ENCODE data around the gene GRIN3B. TPM values are rescaled to one million over a fixed set of nuclear protein-coding genes. Genes with fewer than 3 reads are reported as not detected.

Gene GRIN3B
- total and polyA plus RNA-seq, 2 donors (not counting 1 experiment from before 2014, with no cell fraction given): 0.10 to 0.42 TPM

GRCh38 chr19:976476-976875 is 23.7 kb upstream of the GRIN3B start:
- H3K27ac ChIP-seq (ENCODE audit: low read length in 2 of 2): no peak overlapping the region
- no peaks in the 10 kb centered on the region for H3K4me1 ChIP-seq (ENCODE audit: control insufficient read depth in 2 of 2, insufficient read depth in 2 of 2, low read length in 2 of 2)
- peaks cover 0 to 4% of the 10 kb centered on the region in 2 experiments for H3K36me3 ChIP-seq (replicated peaks in 1 of 2; ENCODE audit: control extremely low read depth in 1 of 2, control insufficient read depth in 1 of 2, extremely low read depth in 1 of 2, insufficient read depth in 2 of 2, low read length in 1 of 2)
- ChIA-PET POLR2A (interaction anchor here (1.1 kb wide), 1 partner anchor 53 kb away, joined by 3 read pairs; no protein-coding TSS in a partner anchor), CTCF (no interaction called here)
- intact Hi-C loops (cut with micrococcal nuclease): no loop called here
- no peak overlapping the region for H2AFZ ChIP-seq (ENCODE audit: insufficient read depth, low read depth, low read length, poor library complexity, severe bottlenecking)
- no peaks in the 10 kb centered on the region for H3K79me2 ChIP-seq (ENCODE audit: control insufficient read depth, insufficient read depth, low read length)
- H3K4me3 Mint-ChIP-seq: no peak overlapping the region
- H3K27me3 Mint-ChIP-seq: no peaks in the 10 kb centered on the region
- no peak overlapping the region for H3K9ac ChIP-seq (ENCODE audit: low read length)
- H3K27me3 ChIP-seq (replicated peaks in 1 of 4; ENCODE audit: control extremely low read depth in 1 of 4, control insufficient read depth in 3 of 4, insufficient read depth in 4 of 4, low read length in 3 of 4): no peaks in the 10 kb centered on the region
- 67% methylated on average over 1 of the region's 10 CpGs for WGBS (ENCODE audit: insufficient coverage)
- no peak for TF ChIP-seq CTCF (IDR thresholded peaks at IDR 0.05)
- TF ChIP-seq EZH2 (IDR thresholded peaks at IDR 0.05; ENCODE audit: borderline replicate concordance, insufficient read depth, low read depth, low read length, poor library complexity, severe bottlenecking): no peak
- no peaks in the 10 kb centered on the region for H3K9me3 Mint-ChIP-seq (ENCODE audit: insufficient read depth)
- ATAC-seq (ENCODE audit: low read depth) (no peak), DNase-seq (no peak)
- H3K4me2 ChIP-seq (replicated peaks; ENCODE audit: low read depth, low read length, poor library complexity, severe bottlenecking): no peak overlapping the region
- no peaks in the 10 kb centered on the region for H4K20me1 ChIP-seq (ENCODE audit: control insufficient read depth, insufficient read depth, low read length, poor library complexity, severe bottlenecking)
- H3K27ac Mint-ChIP-seq: no peak overlapping the region
- H3K4me1 Mint-ChIP-seq: no peaks in the 10 kb centered on the region
- H3K9me3 ChIP-seq (ENCODE audit: control extremely low read depth in 1 of 3, control insufficient read depth in 2 of 3, insufficient read depth in 1 of 3, low read length in 2 of 3): peaks cover 0 to 6% (median 0%) of the 10 kb centered on the region in 3 donors
- H3K4me3 ChIP-seq (ENCODE audit: control extremely low read depth in 1 of 5, extremely low read depth in 1 of 5, insufficient read depth in 1 of 5, low read depth in 2 of 5, low read length in 4 of 5): no peak overlapping the region

- intact Hi-C loops (cut with micrococcal nuclease): no loop called here
- POLR2A ChIA-PET: interaction anchor here (1.1 kb wide), 1 partner anchor 54 kb away, joined by 3 read pairs; no protein-coding TSS in a partner anchor
- 96% methylated on average over 24 of the region's 24 CpGs for WGBS (ENCODE audit: insufficient coverage)
- peaks cover 0 to 4% of the 10 kb centered on the region in 2 experiments for H3K36me3 ChIP-seq (replicated peaks in 1 of 2; ENCODE audit: control extremely low read depth in 1 of 2, control insufficient read depth in 1 of 2, extremely low read depth in 1 of 2, insufficient read depth in 2 of 2, low read length in 1 of 2)
- no peaks in the 10 kb centered on the region for H3K9me3 Mint-ChIP-seq (ENCODE audit: insufficient read depth)
- no peak overlapping the region for H3K4me3 Mint-ChIP-seq
- no peak overlapping the region for H3K4me3 ChIP-seq (ENCODE audit: control extremely low read depth in 1 of 5, extremely low read depth in 1 of 5, insufficient read depth in 1 of 5, low read depth in 2 of 5, low read length in 4 of 5)
- H3K27ac Mint-ChIP-seq: no peak overlapping the region
- H3K9me3 ChIP-seq (ENCODE audit: control extremely low read depth in 1 of 3, control insufficient read depth in 2 of 3, insufficient read depth in 1 of 3, low read length in 2 of 3): no peaks in the 10 kb centered on the region
- TF ChIP-seq CTCF (IDR thresholded peaks at IDR 0.05): no peak
- TF ChIP-seq EZH2 (IDR thresholded peaks at IDR 0.05; ENCODE audit: borderline replicate concordance, insufficient read depth, low read depth, low read length, poor library complexity, severe bottlenecking): no peak
- no peaks in the 10 kb centered on the region for H4K20me1 ChIP-seq (ENCODE audit: control insufficient read depth, insufficient read depth, low read length, poor library complexity, severe bottlenecking)
- DNase-seq (no peak), ATAC-seq (ENCODE audit: low read depth) (no peak)
- H2AFZ ChIP-seq (ENCODE audit: insufficient read depth, low read depth, low read length, poor library complexity, severe bottlenecking): no peak overlapping the region
- no peaks in the 10 kb centered on the region for H3K4me1 Mint-ChIP-seq
- H3K27me3 ChIP-seq (replicated peaks in 1 of 4; ENCODE audit: control extremely low read depth in 1 of 4, control insufficient read depth in 3 of 4, insufficient read depth in 4 of 4, low read length in 3 of 4): no peaks in the 10 kb centered on the region
- H3K79me2 ChIP-seq (ENCODE audit: control insufficient read depth, insufficient read depth, low read length): no peaks in the 10 kb centered on the region
- H3K4me2 ChIP-seq (replicated peaks; ENCODE audit: low read depth, low read length, poor library complexity, severe bottlenecking): no peak overlapping the region
- H3K27ac ChIP-seq (ENCODE audit: low read length in 2 of 2): no peak overlapping the region
- no peaks in the 10 kb centered on the region for H3K4me1 ChIP-seq (ENCODE audit: control insufficient read depth in 2 of 2, insufficient read depth in 2 of 2, low read length in 2 of 2)
- no peak overlapping the region for H3K9ac ChIP-seq (ENCODE audit: low read length)
- H3K27me3 Mint-ChIP-seq: no peaks in the 10 kb centered on the region
- CTCF ChIA-PET: no interaction called here
Observed at GRCh38 chr19:977058-977464, 23.2 kb upstream of the GRIN3B start.

Data from B cell (primary cell).